Loucy (cell line): ENCODE measurements around the gene MRPL49.
"Not testable (repeated sequence)": the region's sequence is repeated elsewhere in the genome, so short reads cannot be mapped to it uniquely, and the experiment has no call there.

ENCODE experiments used
- H2AFZ ChIP-seq: fragments of 200-600 bp; sonication (generic); 2 replicates; pipeline ENCODE4 v1.6.0; 2016; ENCODE audit warnings: antibody characterized with exemption, mild to moderate bottlenecking, low read length, moderate library complexity
- H3F3A ChIP-seq: fragments of 200-600 bp; 2 replicates; pipeline ENCODE4 v1.6.0; 2016; ENCODE audit warnings: antibody characterized with exemption, low read depth, mild to moderate bottlenecking
- H3K27me3 ChIP-seq: fragments of 200-600 bp; sonication (generic); 2 replicates; pipeline ENCODE4 v1.6.1; 2014; ENCODE audit warnings: low read length, mild to moderate bottlenecking; ENCODE audit not compliant: insufficient read depth, poor library complexity, severe bottlenecking
- H3K36me3 ChIP-seq: fragments of 200-600 bp; sonication (generic); 2 replicates; pipeline ENCODE4 v1.6.1; 2016; ENCODE audit warnings: low read length; ENCODE audit not compliant: insufficient read depth
- H3K4me1 ChIP-seq: fragments of 200-600 bp; sonication (generic); 2 replicates; pipeline ENCODE4 v1.5.1; 2014; ENCODE audit warnings: low read length, mild to moderate bottlenecking; ENCODE audit not compliant: insufficient read depth, poor library complexity, severe bottlenecking
- H3K4me2 ChIP-seq: fragments of 200-600 bp; sonication (generic); 2 replicates; pipeline ENCODE4 v1.6.0; 2014; ENCODE audit warnings: antibody characterized with exemption, low read length, low read depth, mild to moderate bottlenecking; ENCODE audit not compliant: poor library complexity, severe bottlenecking
- H3K4me3 ChIP-seq: fragments of 200-600 bp; sonication (generic); 2 replicates; pipeline ENCODE4 v1.5.1; 2014; ENCODE audit warnings: low read length, mild to moderate bottlenecking, mixed read lengths; ENCODE audit not compliant: poor library complexity, severe bottlenecking
- H3K79me2 ChIP-seq: fragments of 200-600 bp; sonication (generic); 2 replicates; pipeline ENCODE4 v1.6.1; 2014; ENCODE audit warnings: low read length; ENCODE audit not compliant: insufficient read depth
- H3K9ac ChIP-seq: fragments of 200-600 bp; sonication (generic); 2 replicates; pipeline ENCODE4 v1.6.0; 2014; ENCODE audit warnings: mild to moderate bottlenecking, low read depth, low read length, moderate library complexity; ENCODE audit not compliant: poor library complexity, severe bottlenecking
- H3K9me2 ChIP-seq: fragments of 200-600 bp; sonication (generic); replicated peaks from 2 replicates; pipeline ENCODE4 v1.6.1; 2016; ENCODE audit warnings: low read depth, low read length, mixed read lengths
- H3K9me3 ChIP-seq: fragments of 200-600 bp; sonication (generic); 2 replicates; pipeline ENCODE4 v1.6.1; 2014; ENCODE audit warnings: mild to moderate bottlenecking, antibody characterized with exemption, low read length, low read depth; ENCODE audit not compliant: insufficient read depth
- H4K20me1 ChIP-seq: fragments of 200-600 bp; sonication (generic); 2 replicates; pipeline ENCODE4 v1.6.0; 2014; ENCODE audit warnings: antibody characterized with exemption, low read length, mild to moderate bottlenecking; ENCODE audit not compliant: insufficient read depth, poor library complexity, severe bottlenecking
- EZH2phosphoT487 ChIP-seq: fragments of 200-600 bp; IDR thresholded peaks from 2 replicates; pipeline ENCODE4 v1.6.1; 2018; ENCODE audit warnings: antibody characterized with exemption, mild to moderate bottlenecking, moderate library complexity, borderline replicate concordance
- TF ChIP-seq, protein P1 (sequence below): fragments of 200-600 bp; sonication (generic); conservative IDR thresholded peaks from 2 replicates; pipeline ENCODE4 v1.5.1; 2014; ENCODE audit warnings: mild to moderate bottlenecking, antibody characterized with exemption, low read length

The MRPL49 gene

DNA sequence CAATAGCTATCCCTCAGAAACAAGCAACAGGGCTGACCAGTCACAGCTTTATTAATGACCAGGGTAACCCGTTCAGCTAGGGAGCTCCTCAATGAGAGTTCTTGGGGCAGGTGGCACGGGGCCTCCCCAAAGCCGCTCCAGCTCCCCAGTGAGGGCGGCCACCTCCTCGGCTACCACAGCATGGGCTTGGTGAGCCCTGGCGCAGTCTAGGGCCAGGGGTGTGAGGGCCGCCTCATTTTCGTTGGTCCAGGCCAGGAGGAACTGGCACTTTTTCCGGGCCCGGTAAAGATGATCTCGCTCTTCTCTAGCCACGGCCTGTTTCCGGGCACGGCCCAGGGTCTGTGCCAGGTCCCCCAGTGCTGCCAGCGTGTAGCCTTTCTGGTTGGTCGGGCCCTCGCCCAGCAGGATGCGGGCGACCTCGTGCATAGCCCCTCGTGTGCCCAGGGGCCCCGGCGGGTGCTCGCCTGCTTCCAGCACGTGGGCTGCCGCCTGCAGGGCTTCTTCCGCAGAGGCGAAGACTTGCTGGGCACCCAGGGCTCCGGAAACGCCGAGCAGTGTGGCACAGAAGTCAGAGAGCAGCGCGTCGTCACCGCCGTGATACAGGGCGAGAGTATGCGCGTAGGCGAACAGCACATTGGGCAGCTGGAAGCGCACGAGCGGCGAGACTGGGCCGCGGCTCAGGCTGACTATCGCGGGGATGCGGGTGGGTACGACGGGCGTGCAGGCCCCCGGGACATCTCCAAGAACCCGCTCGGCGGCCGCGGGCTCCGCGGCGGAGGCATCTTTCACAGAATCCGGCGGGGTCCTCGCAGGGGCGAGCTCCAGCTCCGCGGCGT, 5.5 kb upstream of the MRPL49 start:
- Histone ChIP-seq H4K20me1 (peaks cover 22% of the 10 kb centered on the region), H3F3A (peaks cover 4% of the 10 kb centered on the region), H3K4me1 (peaks cover 39% of the 10 kb centered on the region), H2AFZ (no peak overlapping the region), H3K36me3 (peaks cover 18% of the 10 kb centered on the region; the same call in 1 of the 2 replicates), H3K27me3 (no peaks in the 10 kb centered on the region), H3K4me2 (peak overlapping the region; percentile 82), H3K4me3 (peak overlapping the region; percentile 94), H3K9me2 (no peaks in the 10 kb centered on the region), H3K9ac (peak overlapping the region; percentile 80), H3K79me2 (peaks cover 43% of the 10 kb centered on the region), H3K9me3 (no peaks in the 10 kb centered on the region)
- no peak for TF ChIP-seq EZH2phosphoT487
- TF ChIP-seq, protein P1, sequence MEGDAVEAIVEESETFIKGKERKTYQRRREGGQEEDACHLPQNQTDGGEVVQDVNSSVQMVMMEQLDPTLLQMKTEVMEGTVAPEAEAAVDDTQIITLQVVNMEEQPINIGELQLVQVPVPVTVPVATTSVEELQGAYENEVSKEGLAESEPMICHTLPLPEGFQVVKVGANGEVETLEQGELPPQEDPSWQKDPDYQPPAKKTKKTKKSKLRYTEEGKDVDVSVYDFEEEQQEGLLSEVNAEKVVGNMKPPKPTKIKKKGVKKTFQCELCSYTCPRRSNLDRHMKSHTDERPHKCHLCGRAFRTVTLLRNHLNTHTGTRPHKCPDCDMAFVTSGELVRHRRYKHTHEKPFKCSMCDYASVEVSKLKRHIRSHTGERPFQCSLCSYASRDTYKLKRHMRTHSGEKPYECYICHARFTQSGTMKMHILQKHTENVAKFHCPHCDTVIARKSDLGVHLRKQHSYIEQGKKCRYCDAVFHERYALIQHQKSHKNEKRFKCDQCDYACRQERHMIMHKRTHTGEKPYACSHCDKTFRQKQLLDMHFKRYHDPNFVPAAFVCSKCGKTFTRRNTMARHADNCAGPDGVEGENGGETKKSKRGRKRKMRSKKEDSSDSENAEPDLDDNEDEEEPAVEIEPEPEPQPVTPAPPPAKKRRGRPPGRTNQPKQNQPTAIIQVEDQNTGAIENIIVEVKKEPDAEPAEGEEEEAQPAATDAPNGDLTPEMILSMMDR = no peak

DNA sequence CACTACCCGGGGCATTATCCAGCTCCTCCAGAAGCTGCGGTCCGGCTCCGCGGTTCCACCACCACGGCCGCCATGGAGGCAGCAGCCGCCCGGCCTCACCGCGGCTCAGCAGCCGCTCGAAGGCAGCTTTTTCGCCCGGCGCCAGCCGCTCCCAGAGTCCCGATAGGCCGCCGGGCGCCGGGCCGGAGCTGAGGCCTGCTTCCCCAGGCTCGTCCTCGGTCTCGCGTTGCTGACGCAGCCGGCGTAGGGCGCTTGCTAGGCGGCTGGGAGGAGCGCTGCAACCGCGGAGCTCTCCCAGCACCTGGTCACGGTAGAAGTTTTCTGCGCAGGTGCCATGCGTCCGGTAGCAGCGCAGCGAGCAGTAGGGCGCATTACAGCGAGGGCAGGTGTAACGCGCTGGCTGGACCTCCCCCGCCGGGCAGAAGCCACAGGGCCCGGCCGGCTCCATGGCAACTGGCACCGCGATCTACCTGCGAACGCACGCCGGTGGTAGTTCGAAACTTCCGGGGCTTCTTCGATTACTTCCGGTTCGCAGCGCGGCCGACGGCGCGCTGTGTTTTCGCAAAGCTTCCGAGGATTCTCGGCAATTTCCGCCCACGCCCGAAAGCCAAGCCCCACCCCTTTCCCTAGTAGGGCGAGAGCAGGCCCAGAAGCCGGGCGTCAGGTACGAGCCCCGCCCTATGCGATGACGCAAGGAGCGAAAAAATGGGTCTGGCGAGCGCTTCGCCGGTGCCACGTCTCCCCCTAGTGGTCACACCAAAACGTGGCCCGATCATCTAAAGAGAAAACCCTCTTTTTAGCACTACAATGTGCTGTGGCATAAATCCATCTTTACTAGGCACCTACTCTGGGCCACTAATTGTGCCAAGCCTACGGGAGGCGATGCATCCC, 4.7 kb upstream of the MRPL49 start, which contains the start of gene ZNHIT2:
TSS of gene ZNHIT2 (minus strand) at position 496 of the 891 bp plus-strand sequence. CDS start at position 448, 48 bp downstream.
- peaks cover 18% of the 10 kb centered on the region; the same call in 1 of the 2 replicates for H3K36me3 ChIP-seq
- TF ChIP-seq, protein P1 = peak; percentile 89
- no peak for TF ChIP-seq EZH2phosphoT487
- peak within 1 kb of the TSS; percentile 14; the same call in 1 of the 2 replicates for H2AFZ ChIP-seq
- peaks cover 24% of the 10 kb centered on the region for H4K20me1 ChIP-seq
- peak within 1 kb of the TSS; percentile 82 for H3K4me2 ChIP-seq
- no peaks in the 10 kb centered on the region for H3K9me2 ChIP-seq
- H3K79me2 ChIP-seq = peaks cover 48% of the 10 kb centered on the region
- H3K4me3 ChIP-seq = peak within 1 kb of the TSS; percentile 94
- peak within 1 kb of the TSS; percentile 80 for H3K9ac ChIP-seq
- peaks cover 4% of the 10 kb centered on the region for H3F3A ChIP-seq
- H3K27me3 ChIP-seq = no peaks in the 10 kb centered on the region
- H3K4me1 ChIP-seq = peaks cover 32% of the 10 kb centered on the region
- H3K9me3 ChIP-seq = no peaks in the 10 kb centered on the region

DNA sequence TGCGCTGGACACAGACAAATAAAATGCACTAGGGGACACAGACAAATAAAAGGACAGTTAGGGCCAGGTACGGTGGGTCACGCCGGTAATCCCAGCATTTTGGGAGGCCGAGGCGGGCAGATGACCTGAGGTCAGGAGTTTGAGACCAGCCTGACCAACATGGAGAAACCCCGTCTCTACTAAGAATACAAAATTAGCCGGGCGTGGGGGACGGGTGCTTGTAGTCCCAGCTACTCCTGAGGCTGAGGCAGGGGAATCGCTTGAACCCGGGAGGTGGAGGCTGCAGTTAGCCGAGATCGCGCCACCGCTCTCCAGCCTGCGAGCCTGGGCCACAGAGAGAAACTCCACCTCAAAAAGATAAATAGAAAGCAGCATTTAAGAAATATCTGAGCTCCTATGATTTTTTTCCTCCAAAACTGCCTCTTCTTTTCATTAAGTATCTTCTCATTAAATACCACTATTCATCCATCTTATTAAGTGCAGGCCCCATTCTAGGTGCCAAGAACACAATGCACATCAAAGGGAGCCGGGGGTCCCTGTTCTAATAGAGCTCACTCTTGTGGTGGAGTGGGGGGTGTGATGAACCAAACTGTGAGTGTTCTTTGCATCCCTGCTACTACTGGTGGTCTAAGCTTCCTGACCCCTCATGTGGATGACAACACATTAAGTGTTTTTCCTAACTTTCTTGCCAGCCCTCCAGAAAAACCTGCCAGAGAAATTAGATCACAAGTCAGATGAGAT, 3.9 kb upstream of the MRPL49 start:
- H3K4me1 ChIP-seq = peaks cover 28% of the 10 kb centered on the region
- H3K9me3 ChIP-seq = no peaks in the 10 kb centered on the region
- no peaks in the 10 kb centered on the region for H3K27me3 ChIP-seq
- peaks cover 18% of the 10 kb centered on the region; the same call in 1 of the 2 replicates for H3K36me3 ChIP-seq
- peaks cover 24% of the 10 kb centered on the region for H4K20me1 ChIP-seq
- no peaks in the 10 kb centered on the region for H3K9me2 ChIP-seq
- H2AFZ ChIP-seq = no peak overlapping the region
- H3K4me2 ChIP-seq = no peak overlapping the region
- H3K9ac ChIP-seq = no peak overlapping the region
- H3K79me2 ChIP-seq = peaks cover 56% of the 10 kb centered on the region
- H3K4me3 ChIP-seq = no peak overlapping the region
- TF ChIP-seq, protein P1 = no peak
- TF ChIP-seq EZH2phosphoT487 = no peak
- H3F3A ChIP-seq = peaks cover 4% of the 10 kb centered on the region

DNA sequence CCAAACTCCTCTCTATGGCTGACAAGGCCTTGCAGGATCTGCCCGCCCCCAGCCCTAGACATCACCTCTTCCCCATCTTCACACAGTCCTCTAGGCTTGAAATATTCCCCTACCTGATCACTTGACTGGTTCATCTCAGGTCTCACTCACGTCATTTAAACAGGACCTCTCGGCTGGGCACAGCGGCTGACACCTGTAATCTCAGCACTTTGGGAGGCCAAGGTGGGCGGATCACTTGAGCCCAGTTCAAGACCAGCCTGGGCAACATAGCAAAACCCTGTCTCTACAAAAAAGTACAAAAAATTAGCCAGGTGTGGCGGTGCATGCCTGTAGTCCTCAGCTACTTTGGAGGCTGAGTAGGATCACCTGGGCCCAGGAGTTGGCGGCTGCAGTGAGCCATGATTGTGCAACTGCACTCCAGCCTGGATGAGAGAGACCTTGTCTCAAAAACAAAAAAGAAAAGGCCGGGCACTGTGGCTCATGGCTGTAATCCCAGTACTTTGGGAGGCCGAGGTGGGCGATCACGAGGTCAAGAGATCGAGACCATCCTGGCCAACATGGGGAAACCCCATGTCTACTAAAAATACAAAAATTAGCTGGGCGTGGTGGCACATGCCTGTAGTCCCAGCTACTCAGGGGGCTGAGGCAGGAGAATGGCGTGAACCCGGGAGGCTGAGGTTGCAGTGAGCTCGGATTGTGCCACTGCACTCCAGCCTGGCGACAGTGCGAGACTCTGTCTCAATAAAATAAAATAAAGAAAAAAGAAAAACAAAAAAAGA, 3.0 kb upstream of the MRPL49 start:
- H3K9me2 ChIP-seq, H2AFZ ChIP-seq, H3K4me2 ChIP-seq, H3K27me3 ChIP-seq, H3K4me3 ChIP-seq, H3F3A ChIP-seq, H3K9me3 ChIP-seq, H3K9ac ChIP-seq: not testable (repeated sequence)
- peaks cover 63% of the 10 kb centered on the region for H3K79me2 ChIP-seq
- peaks cover 31% of the 10 kb centered on the region for H3K4me1 ChIP-seq
- peaks cover 24% of the 10 kb centered on the region for H4K20me1 ChIP-seq
- H3K36me3 ChIP-seq = peaks cover 18% of the 10 kb centered on the region; the same call in 1 of the 2 replicates
